ENCODE data around the gene TRMO. TPM values are rescaled to one million over a fixed set of nuclear protein-coding genes. Genes with fewer than 3 reads are reported as not detected.

The TRMO gene
- total RNA-seq, 1 donor from 2014 or later = 27.7 TPM

DNA sequence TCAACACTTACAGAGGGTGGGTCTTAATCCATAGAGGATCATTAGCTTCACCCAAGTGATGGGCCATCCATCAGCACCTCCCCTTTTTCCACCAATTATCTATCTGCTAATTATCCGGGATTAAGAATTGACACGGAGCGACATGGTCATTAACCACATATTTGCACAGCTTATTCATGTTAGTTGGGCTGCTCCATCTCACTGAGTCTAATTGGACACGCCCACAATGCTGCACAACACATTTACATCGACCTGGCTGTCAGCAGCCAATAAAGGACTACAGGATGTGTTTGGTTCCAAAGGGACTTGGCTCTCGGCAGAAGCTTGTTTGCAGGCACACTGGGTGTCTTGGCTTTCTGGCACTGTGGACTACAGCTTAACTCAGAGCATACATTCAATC is 47.7 kb downstream of the TRMO start:
- peak in 1 of 2 donors; percentile 19 for DNase-seq (ENCODE audit: extremely low spot score in 2 of 2)
- Histone ChIP-seq H3K27me3 (no peaks in the 10 kb centered on the region), H3K4me1 (peaks cover 10% of the 10 kb centered on the region), H3K9me3 (no peaks in the 10 kb centered on the region), H3K27ac (no peak overlapping the region), H3K4me3 (no peak overlapping the region), H3K36me3 (no peaks in the 10 kb centered on the region)
- intact Hi-C loops (cut with DNase I) = no loop called here
- no peak for TF ChIP-seq POLR2AphosphoS5 (IDR thresholded peaks at IDR 0.05; ENCODE audit: insufficient read depth in 1 of 2, low read depth in 1 of 2)
- TF ChIP-seq POLR2A (IDR thresholded peaks at IDR 0.05) = no peak
- TF ChIP-seq, protein P1, sequence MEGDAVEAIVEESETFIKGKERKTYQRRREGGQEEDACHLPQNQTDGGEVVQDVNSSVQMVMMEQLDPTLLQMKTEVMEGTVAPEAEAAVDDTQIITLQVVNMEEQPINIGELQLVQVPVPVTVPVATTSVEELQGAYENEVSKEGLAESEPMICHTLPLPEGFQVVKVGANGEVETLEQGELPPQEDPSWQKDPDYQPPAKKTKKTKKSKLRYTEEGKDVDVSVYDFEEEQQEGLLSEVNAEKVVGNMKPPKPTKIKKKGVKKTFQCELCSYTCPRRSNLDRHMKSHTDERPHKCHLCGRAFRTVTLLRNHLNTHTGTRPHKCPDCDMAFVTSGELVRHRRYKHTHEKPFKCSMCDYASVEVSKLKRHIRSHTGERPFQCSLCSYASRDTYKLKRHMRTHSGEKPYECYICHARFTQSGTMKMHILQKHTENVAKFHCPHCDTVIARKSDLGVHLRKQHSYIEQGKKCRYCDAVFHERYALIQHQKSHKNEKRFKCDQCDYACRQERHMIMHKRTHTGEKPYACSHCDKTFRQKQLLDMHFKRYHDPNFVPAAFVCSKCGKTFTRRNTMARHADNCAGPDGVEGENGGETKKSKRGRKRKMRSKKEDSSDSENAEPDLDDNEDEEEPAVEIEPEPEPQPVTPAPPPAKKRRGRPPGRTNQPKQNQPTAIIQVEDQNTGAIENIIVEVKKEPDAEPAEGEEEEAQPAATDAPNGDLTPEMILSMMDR (IDR thresholded peaks at IDR 0.05) = no peak

DNA sequence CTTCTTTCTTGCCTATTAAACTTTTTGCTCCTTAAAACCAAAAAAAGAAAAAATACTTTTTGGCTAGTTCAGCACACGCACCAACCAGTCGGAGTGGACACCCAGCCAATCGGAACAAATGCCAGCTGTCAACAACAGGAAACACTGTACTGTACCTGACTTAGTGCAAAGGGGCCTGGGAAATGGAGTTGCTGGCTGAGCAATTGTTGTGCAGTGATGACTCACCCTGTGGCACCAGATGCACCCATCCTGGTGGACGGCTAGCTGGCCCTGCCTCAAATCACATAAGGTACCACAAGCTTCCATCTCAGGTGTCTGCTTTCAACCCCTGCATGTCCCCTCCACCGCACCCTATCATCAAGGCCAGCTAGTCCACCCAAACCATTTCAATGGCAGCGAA is 48.4 kb downstream of the TRMO start:
- TF ChIP-seq POLR2AphosphoS5 (IDR thresholded peaks at IDR 0.05; ENCODE audit: insufficient read depth in 1 of 2, low read depth in 1 of 2) (peak in 1 of 2 donors; percentile 20), POLR2A (IDR thresholded peaks at IDR 0.05) (no peak)
- Histone ChIP-seq H3K36me3 (no peaks in the 10 kb centered on the region), H3K4me3 (no peak overlapping the region), H3K27ac (no peak overlapping the region), H3K4me1 (peaks cover 10% of the 10 kb centered on the region), H3K27me3 (no peaks in the 10 kb centered on the region), H3K9me3 (no peaks in the 10 kb centered on the region)
- no peak for DNase-seq (ENCODE audit: extremely low spot score in 2 of 2)
- intact Hi-C loops (cut with DNase I) = no loop called here

DNA sequence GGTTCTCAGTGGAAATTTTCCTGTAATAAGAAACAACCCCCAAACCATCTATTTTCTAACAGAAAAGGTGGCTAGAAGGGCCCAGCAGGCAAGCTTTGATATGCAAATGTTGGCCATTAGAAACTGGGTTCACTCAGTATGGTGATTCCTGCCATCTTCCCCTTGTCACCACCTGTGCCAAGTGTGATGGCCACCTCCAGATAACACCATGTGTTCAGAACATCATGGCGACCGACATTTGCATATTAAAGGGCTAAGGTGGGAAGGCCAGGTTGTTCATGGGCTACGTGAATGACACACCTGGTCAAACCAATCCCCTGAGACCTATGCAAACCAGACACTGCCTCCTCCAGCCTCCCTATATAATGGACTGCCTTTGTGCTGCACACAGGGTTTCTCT is 48.9 kb downstream of the TRMO start:
- Histone ChIP-seq H3K9me3 (no peaks in the 10 kb centered on the region), H3K4me3 (no peak overlapping the region), H3K4me1 (peaks cover 10% of the 10 kb centered on the region), H3K36me3 (no peaks in the 10 kb centered on the region), H3K27ac (no peak overlapping the region), H3K27me3 (no peaks in the 10 kb centered on the region)
- TF ChIP-seq POLR2AphosphoS5 (IDR thresholded peaks at IDR 0.05; ENCODE audit: insufficient read depth in 1 of 2, low read depth in 1 of 2) (no peak), POLR2A (IDR thresholded peaks at IDR 0.05) (no peak)
- TF ChIP-seq, protein P1 (IDR thresholded peaks at IDR 0.05) = no peak
- DNase-seq (ENCODE audit: extremely low spot score in 2 of 2) = peak in 1 of 2 donors; percentile 79
- intact Hi-C loops (cut with DNase I) = no loop called here

DNA sequence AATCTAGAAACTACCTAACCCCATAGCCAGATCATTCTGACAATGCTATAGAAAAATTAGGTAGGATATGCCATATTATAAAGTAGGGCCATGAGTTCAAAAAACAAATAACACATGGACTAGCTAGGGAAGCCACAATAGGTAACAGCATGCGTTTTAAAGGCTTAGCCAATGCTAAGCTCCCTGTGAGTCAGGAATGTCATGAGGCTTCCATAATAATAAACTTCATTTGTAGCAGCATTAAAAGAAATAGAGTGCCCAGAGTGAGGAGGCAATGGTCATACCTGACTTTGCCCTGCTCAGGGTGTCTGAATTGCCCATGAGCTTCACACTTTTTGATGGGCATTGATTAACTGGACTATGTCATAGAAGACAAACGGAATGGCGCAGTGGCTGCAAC is 53.4 kb downstream of the TRMO start:
- TF ChIP-seq POLR2AphosphoS5 (IDR thresholded peaks at IDR 0.05; ENCODE audit: insufficient read depth in 1 of 2, low read depth in 1 of 2) (no peak), POLR2A (IDR thresholded peaks at IDR 0.05) (no peak)
- TF ChIP-seq, protein P1 (IDR thresholded peaks at IDR 0.05) = no peak
- Histone ChIP-seq H3K4me3 (no peak overlapping the region), H3K4me1 (no peaks in the 10 kb centered on the region), H3K36me3 (no peaks in the 10 kb centered on the region), H3K27me3 (no peaks in the 10 kb centered on the region), H3K9me3 (peaks cover 14% of the 10 kb centered on the region), H3K27ac (no peak overlapping the region)
- DNase-seq (ENCODE audit: extremely low spot score in 2 of 2) = no peak
- intact Hi-C loops (cut with DNase I) = no loop called here

DNA sequence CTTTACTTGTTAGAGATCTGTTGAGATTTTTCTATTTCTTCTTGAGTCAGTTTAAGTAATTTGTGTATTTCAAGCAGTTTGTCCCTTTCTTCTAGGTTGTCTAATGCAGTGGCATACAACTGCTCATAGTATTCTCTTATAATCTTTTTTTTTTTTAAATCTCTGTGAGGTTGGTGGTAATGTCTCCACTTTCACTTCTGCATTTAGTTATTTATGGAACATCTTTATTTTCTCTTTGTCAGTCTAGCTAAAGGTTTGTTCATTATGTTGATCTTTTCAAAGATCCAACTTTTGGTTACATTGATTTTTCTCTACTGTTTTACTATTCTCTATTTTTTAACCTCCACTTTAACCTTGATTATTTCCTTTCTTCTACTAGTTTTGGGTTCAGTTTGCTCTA is 55.5 kb downstream of the TRMO start:
- no peaks in the 10 kb centered on the region for H3K4me1 ChIP-seq
- H3K4me3 ChIP-seq = no peak overlapping the region
- H3K27me3 ChIP-seq = no peaks in the 10 kb centered on the region
- peaks cover 14% of the 10 kb centered on the region for H3K9me3 ChIP-seq
- H3K27ac ChIP-seq = no peak overlapping the region
- no peaks in the 10 kb centered on the region for H3K36me3 ChIP-seq
- TF ChIP-seq, protein P1 (IDR thresholded peaks at IDR 0.05) = no peak
- TF ChIP-seq POLR2AphosphoS5 (IDR thresholded peaks at IDR 0.05; ENCODE audit: insufficient read depth in 1 of 2, low read depth in 1 of 2) (no peak), POLR2A (IDR thresholded peaks at IDR 0.05) (no peak)
- intact Hi-C loops (cut with DNase I) = no loop called here
- no peak for DNase-seq (ENCODE audit: extremely low spot score in 2 of 2)

Measured in vagina (tissue), 2 donors.